GM12878 (cell line): Measurements from ENCODE around the gene GARRE1. TPM values are rescaled to one million over a fixed set of nuclear protein-coding genes. Genes with fewer than 3 reads are reported as not detected.

Experiments used
- ATAC-seq: fragments of 200-7000 bp; cut with Tn5 transposase; 3 replicates; pipeline ENCODE4 v1.9.1; 2020; ENCODE audit warnings: mild to moderate bottlenecking, moderate library complexity
- BruUV-seq: library from RNA; stranded (reverse); fragments of 400-500 nt; replicated peaks from 2 replicates; lab custom pipeline; 2021; lab: Mats Ljungman, UMichigan
- CTCF ChIA-PET: fragments of 300-600 bp; sonication (Branson Sonifier 250); formaldehyde crosslinking; extraction: SDS; loops from one replicate; lab custom pipeline; 2021; ENCODE audit warnings: inconsistent platforms; lab: Yijun Ruan, JAX
- POLR2A ChIA-PET: fragments of 350-600 bp; formaldehyde crosslinking; extraction: SDS; loops from one replicate; lab custom pipeline; 2021; ENCODE audit warnings: inconsistent platforms; lab: Charles Lee
- RAD21 ChIA-PET: fragments of 300-600 bp; sonication (Branson Sonifier 250); formaldehyde crosslinking; loops from one replicate; lab custom pipeline; 2023; ENCODE audit warnings: antibody characterized with exemption; ENCODE audit not compliant: unreplicated experiment; lab: Charles Lee
- SMC1A ChIA-PET: fragments of 300-600 bp; sonication (Branson Sonifier 250); formaldehyde crosslinking; loops from one replicate; lab custom pipeline; 2023; ENCODE audit not compliant: unreplicated experiment, uncharacterized antibody; lab: Charles Lee
- DNase-seq: peaks from one replicate; pipeline ENCODE4 v3.0.0-alpha.2; 2011; ENCODE audit warnings: low read depth, low spot score
- FAIRE-seq: peaks from 3 replicates; lab custom pipeline; 2011; peaks lifted over from hg19 to GRCh38; lab: Jason Lieb, UNC
- H2AFZ ChIP-seq: 2 replicates; pipeline ENCODE4 v1.6.0; 2011; ENCODE audit warnings: low read depth, low read length, control low read depth; ENCODE audit not compliant: control insufficient read depth
- H3K27ac ChIP-seq: 2 replicates; pipeline ENCODE4 v1.5.1; 2011; ENCODE audit warnings: control low read depth; ENCODE audit not compliant: control insufficient read depth, insufficient read depth
- H3K27me3 ChIP-seq, 2 experiments: replicated peaks in 1 of 2; 2 replicates each; pipeline versions ENCODE4 v1.6.0 to v1.6.1; 2011; ENCODE audit warnings: low read length in 1 of 2; ENCODE audit not compliant: control insufficient read depth in 2 of 2, insufficient read depth in 2 of 2
- H3K36me3 ChIP-seq, 2 experiments: 2 replicates each; pipeline ENCODE4 v1.5.1; 2011; ENCODE audit warnings: low read length in 1 of 2; ENCODE audit not compliant: control insufficient read depth in 2 of 2, insufficient read depth in 2 of 2
- H3K4me1 ChIP-seq: 2 replicates; pipeline ENCODE4 v1.6.1; 2011; ENCODE audit warnings: mild to moderate bottlenecking, low read length, moderate library complexity, mixed read lengths; ENCODE audit not compliant: control insufficient read depth, insufficient read depth
- H3K4me2 ChIP-seq: 2 replicates; pipeline ENCODE4 v1.6.0; 2011; ENCODE audit warnings: control low read depth; ENCODE audit not compliant: control insufficient read depth, insufficient read depth
- H3K4me3 ChIP-seq: fragments of 200-600 bp; sonication (generic); 2 replicates; pipeline ENCODE4 v1.5.1; 2016
- H3K79me2 ChIP-seq: 2 replicates; pipeline ENCODE4 v1.6.0; 2011; ENCODE audit warnings: low read length; ENCODE audit not compliant: control insufficient read depth, insufficient read depth
- H3K9ac ChIP-seq: 2 replicates; pipeline ENCODE4 v1.8.0; 2011; ENCODE audit warnings: low read length, control low read depth, mixed read lengths; ENCODE audit not compliant: control insufficient read depth, insufficient read depth
- H3K9me3 ChIP-seq: replicated peaks from 3 replicates; pipeline ENCODE4 v1.5.1; 2011; ENCODE audit warnings: mild to moderate bottlenecking, low read length; ENCODE audit not compliant: control insufficient read depth, insufficient read depth
- H4K20me1 ChIP-seq: 2 replicates; pipeline ENCODE4 v1.6.0; 2011; ENCODE audit not compliant: control insufficient read depth, insufficient read depth
- BCL3 ChIP-seq: IDR thresholded peaks from 2 replicates; pipeline ENCODE4 v1.6.1; 2011; ENCODE audit warnings: borderline replicate concordance, low read depth, mild to moderate bottlenecking, moderate library complexity, low read length; ENCODE audit not compliant: insufficient read depth, poor library complexity, severe bottlenecking
- BCLAF1 ChIP-seq: fragments of 450-650 bp; IDR thresholded peaks from 2 replicates; pipeline ENCODE4 v1.6.1; 2017; ENCODE audit warnings: antibody characterized with exemption, mild to moderate bottlenecking, moderate library complexity
- KAT2A ChIP-seq: conservative IDR thresholded peaks from 2 replicates; pipeline ENCODE4 v1.6.1; 2011; ENCODE audit warnings: low read depth, low read length; ENCODE audit not compliant: control insufficient read depth
- PAX5 ChIP-seq: IDR thresholded peaks from 2 replicates; pipeline ENCODE4 v1.6.1; 2011; ENCODE audit warnings: low read depth, low read length, borderline replicate concordance
- YY1 ChIP-seq: IDR thresholded peaks from 2 replicates; pipeline ENCODE4 v1.6.1; 2011; ENCODE audit warnings: low read depth, mild to moderate bottlenecking, low read length
- ZBTB4 ChIP-seq: fragments of 450-650 bp; formaldehyde crosslinking; IDR thresholded peaks from 2 replicates; pipeline ENCODE4 v1.4.0; 2022; ENCODE audit warnings: mild to moderate bottlenecking, moderate library complexity
- ZNF24 ChIP-seq: fragments of 450-650 bp; IDR thresholded peaks from 2 replicates; pipeline ENCODE4 v1.6.1; 2017; ENCODE audit warnings: antibody characterized with exemption, mild to moderate bottlenecking
- WGBS: methylation state at CpG from one replicate; pipeline ENCODE4 v1.1.6; 2016; ENCODE audit warnings: low lambda C conversion rate; ENCODE audit not compliant: insufficient replicate concordance, insufficient coverage; ENCODE audit errors: missing lambda C conversion rate; 5-methylcytosine and 5-hydroxymethylcytosine counted together
- in situ Hi-C: fragments of 300-500 bp; cut with MboI; formaldehyde crosslinking; loops from 9 replicates; pipeline ENCODE4 v1.14.3; 2018; ENCODE audit warnings: mixed read lengths
- intact Hi-C: fragments of 100-400 bp; cut with micrococcal nuclease; formaldehyde crosslinking; loops from one replicate; pipeline ENCODE4 v1.14.2; 2022; ENCODE audit not compliant: unreplicated experiment
- polyA plus RNA-seq, 11 experiments: library from polyadenylated mRNA; depleted of rRNA in 4 of 11; unstranded in 6 of 11; stranded (reverse) in 5 of 11; fragments of >200 nt; fragmentation: Nextera tagmentation in 4 of 11; fragmentation: Illumina TruSeq in 1 of 11; extraction: Ambion mirVana in 4 of 11; extraction: Trizol in 1 of 11; gene quantifications; 1 replicate in 1 of 11; 2 replicates in 10 of 11; pipeline versions ENCODE4 v1.2.1 to v1.2.3, GENCODE V29; 2011 to 2016; ENCODE audit warnings: inconsistent platforms in 2 of 11, missing spikeins in 2 of 11, low read depth in 1 of 11
- total RNA-seq, 4 experiments: library from RNA; depleted of rRNA in 3 of 4; stranded (reverse); fragments of >200 nt in 3 of 4; fragmentation: Illumina TruSeq in 1 of 4; extraction: Trizol in 1 of 4; gene quantifications; 2 replicates each; pipeline versions ENCODE4 v1.2.1 to v1.2.3, GENCODE V29; 2013 to 2021
- TF ChIP-seq, protein P1 (sequence below): fragments of 450-650 bp; IDR thresholded peaks from 2 replicates; pipeline ENCODE4 v1.6.1; 2017; ENCODE audit warnings: borderline replicate concordance

GARRE1 gene
- total and polyA plus RNA-seq, 10 of the 15 experiments (the other 5 are each of a cell fraction or from before 2014, with no cell fraction given): 1.1 to 9.4 (median 5.1) TPM

GRCh38 chr19:34277244-34277643 is 22.9 kb downstream of the GARRE1 start:
- Histone ChIP-seq H3K27me3 (no peaks in the 10 kb centered on the region), H3K9me3 (no peaks in the 10 kb centered on the region), H3K4me1 (no peaks in the 10 kb centered on the region), H3K36me3 (no peaks in the 10 kb centered on the region), H4K20me1 (no peaks in the 10 kb centered on the region), H3K4me2 (no peak overlapping the region), H2AFZ (no peak overlapping the region), H3K9ac (no peak overlapping the region), H3K4me3 (no peak overlapping the region), H3K79me2 (no peaks in the 10 kb centered on the region), H3K27ac (no peak overlapping the region)
- ChIA-PET SMC1A (no interaction called here), CTCF (no interaction called here), RAD21 (no interaction called here), POLR2A (no interaction called here)
- ATAC-seq (no peak), DNase-seq (no peak), FAIRE-seq (peak; percentile 18)
- intact Hi-C loops (no loop called here), in situ Hi-C loops (no loop called here)
- WGBS: 85% methylated on average over 4 of the region's 4 CpGs
- no TSS peak for BruUV-seq
- no peak for TF ChIP-seq KAT2A
- TF ChIP-seq PAX5: no peak
- TF ChIP-seq ZBTB4: no peak
- TF ChIP-seq BCL3: no peak
- no peak for TF ChIP-seq YY1
- no peak for TF ChIP-seq ZNF24
- TF ChIP-seq, protein P1, sequence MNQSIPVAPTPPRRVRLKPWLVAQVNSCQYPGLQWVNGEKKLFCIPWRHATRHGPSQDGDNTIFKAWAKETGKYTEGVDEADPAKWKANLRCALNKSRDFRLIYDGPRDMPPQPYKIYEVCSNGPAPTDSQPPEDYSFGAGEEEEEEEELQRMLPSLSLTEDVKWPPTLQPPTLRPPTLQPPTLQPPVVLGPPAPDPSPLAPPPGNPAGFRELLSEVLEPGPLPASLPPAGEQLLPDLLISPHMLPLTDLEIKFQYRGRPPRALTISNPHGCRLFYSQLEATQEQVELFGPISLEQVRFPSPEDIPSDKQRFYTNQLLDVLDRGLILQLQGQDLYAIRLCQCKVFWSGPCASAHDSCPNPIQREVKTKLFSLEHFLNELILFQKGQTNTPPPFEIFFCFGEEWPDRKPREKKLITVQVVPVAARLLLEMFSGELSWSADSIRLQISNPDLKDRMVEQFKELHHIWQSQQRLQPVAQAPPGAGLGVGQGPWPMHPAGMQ: no peak
- no peak for TF ChIP-seq BCLAF1
